ENCODE measurements around the gene PMVK.
"Not testable (repeated sequence)": the region's sequence is repeated elsewhere in the genome, so short reads cannot be mapped to it uniquely, and the experiment has no call there.

The PMVK gene

DNA sequence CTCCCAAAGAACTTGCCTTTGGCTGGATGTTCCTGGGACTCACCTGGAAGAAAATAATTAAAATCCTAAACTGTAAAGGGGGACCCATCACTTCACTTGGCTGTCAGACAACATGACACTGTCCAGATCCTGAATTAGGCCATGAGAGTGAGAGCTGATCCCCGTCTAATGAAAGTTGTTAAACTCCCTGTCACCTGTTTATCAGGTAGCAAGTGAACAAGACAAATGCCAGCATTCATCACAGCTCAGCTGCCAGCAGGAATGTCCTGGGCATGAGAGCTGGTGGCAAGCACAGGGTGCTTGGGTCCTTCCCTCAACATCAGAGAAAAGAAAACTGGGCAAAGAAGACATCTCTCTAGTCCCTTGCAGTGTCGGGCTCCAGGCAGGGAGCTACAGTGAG, 23.8 kb downstream of the PMVK start:
- DNase-seq (ENCODE audit: low read depth) = no peak

DNA sequence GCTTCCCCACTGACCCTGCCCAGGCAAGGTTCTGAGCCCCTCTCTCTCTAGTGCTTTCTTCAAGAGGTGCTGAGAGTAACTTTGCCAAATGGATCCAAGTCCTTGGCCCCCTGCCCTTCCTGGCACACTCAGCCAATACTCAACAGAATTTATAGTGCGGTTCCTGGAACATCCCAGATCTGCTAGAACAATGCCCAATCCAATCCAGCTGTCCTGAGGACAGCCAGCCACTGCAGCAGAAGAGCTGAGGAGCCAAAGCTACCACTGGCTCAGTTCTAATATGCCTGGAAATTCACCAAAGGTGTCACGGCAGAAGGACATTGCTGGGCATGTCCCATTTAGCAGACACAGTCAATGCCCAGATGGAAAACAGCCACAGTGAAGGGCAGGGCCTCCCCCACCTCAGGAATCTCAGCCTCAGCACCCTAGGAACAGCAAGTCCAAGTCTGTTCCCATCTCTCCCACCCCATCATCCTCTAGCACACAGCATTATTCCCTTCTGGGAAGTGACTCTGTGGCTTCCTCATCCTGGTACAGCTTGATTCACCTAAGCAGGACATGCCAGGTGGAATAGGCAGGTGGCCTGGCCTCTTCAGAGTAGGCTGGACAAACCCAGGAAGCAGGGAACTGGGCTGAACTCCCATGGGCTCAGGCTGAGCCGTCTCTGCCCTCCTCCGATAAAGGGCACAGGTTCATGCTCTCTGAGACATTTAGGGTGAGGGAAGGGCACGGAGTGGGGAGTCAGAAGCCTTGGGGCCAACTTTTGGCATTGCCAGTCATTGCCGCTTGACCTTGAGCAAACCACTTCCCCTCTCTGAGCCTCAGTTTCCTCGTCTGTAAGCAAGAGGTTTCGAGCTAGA, 24.6 kb downstream of the PMVK start:
- no peak for DNase-seq (ENCODE audit: low read depth)

DNA sequence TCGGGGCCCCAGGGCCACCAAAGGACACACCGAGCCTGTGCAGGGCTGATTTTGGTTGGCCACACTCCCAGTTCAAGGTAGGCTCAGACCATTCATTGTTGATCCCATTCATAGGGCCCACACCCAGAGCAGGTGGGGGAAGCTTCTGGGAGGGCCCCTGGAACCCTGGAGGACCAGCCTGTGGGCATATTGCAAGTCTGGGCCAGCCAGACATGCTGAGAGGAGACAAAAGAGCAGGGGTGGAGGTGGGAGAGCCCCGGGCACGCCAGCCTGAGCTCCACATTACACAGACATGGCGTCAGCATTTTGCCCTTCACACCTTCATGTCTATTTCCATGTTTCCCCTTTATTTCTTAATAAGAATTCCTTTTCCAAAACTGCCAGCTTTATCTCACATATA, 25.7 kb downstream of the PMVK start:
- no peak for DNase-seq (ENCODE audit: low read depth)

DNA sequence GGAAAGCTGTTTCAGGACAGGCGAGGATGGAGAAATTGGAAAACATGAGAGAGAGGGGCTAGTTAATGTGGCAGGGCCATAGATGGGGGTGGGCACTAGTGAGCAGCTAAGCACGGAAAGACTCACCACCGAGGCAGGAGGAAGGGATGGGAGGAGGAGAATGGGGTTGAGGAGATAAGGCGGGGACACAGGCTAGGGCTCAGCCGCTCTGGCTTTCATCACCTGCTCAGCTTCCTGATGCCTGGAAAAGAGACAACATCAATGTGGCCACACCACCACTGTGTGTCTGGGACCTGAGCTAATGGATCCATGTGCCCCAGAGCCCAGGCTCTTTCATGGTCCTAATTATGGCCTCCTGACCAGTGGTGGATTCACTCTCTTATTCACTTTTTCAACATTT, 27.6 kb downstream of the PMVK start:
- no peak for DNase-seq (ENCODE audit: low read depth)

DNA sequence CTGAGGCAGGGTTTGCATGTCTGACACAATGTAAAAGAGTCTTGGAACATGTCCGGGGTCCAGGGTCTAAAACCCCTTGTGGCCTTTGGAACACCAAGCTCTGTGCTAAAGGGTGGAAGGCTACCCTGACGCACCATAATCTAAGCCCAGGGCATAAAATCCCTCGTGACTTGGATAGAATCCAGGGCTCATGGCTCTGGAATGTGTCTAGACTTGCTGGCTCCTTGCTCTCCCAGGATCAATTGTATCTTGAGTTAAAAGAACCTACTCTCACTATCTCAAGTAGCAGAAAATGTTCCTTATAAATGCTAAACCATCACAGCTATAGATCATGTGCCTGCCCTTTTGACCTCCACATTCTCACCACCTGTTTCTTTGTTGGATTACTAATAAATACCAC, 28.4 kb downstream of the PMVK start:
- DNase-seq (ENCODE audit: low read depth) = not testable (repeated sequence)

DNA sequence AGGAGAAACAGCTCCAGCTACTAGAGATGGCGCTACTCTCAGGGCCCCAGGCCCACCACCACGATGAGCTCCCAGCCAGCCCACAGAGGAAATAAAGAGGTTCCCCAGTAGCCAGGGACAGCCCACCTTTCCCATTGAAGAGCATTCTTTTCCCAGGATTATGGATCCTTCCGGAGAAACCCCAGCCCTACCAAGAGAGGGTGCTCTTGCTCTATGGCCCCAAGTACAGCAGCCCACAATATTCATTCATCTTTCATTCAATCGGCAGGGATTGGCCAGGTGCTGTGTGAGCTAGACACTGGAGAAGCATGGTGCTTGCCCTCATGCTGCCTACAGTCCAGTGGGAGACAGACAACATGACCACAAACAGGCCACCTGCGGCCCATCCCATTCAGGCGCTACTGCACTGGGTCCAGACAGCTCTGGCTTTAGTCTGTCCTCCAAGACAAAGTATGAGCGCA, 29.9 kb downstream of the PMVK start:
- no peak for DNase-seq (ENCODE audit: low read depth)

DNA sequence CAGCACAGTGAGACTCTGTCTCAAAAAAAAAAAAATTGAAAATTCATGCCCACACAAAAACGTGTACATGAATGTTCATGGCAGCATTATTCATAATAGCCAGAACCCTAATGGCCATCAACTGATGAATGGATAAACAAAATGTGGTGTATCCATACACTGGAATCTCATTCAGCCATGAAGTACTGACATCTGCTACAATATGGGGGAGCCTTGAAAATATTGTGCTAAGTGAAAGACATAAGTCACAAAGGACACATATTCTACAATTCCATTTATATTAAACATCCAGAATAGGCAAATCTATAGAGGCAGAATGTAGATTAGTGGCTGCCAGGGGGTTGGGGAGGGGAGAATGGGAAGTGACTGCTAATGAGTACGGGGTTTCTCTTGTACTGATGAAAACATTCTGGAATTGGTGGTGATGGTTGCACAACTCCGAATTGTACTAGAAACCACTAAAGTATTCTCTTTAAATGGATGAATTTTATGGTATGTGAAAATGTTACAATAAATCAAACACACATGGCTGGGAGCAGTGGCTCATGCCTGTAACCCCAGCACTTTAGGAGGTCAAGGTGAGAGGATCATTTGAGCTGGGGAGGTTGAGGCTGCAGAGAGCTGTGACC, 33.5 kb downstream of the PMVK start:
- no peak for DNase-seq (ENCODE audit: low read depth)

DNA sequence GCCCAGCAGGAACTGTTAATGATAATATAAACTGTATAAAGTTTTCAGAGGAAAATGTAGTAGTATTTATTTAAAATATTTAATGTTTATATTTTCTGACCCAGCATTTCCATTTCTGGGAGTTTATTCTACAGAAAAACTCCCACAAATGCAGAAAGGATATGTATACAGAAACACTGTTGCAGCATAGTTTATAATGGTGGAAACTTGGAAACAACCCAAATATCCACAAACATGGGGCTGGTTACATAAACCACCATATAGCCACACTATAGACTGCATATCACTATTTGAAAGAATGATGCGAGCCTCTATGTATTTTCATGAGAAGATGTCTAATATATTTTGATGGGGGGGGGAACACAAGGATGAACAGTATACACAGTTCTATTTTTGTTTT, 34.9 kb downstream of the PMVK start:
- DNase-seq (ENCODE audit: low read depth) = no peak

DNA sequence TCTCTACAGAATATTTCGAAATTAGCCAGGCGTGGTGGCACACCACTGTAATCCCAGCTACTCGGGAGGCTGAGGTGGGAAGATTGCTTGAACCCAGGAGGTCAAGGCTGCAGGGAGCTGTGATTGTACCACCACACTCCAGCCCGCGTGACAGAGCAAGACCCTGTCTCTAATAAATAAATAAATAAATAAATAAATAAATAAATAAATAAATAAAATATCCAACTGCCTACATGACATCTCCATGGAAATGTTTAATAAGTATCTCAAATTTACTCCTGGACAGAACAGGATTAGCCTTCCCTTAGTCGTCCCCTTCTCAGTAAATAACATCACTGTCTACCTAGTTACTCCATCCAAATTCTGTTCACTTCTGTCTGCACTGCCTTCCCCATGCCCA, 37.5 kb downstream of the PMVK start:
- DNase-seq (ENCODE audit: low read depth) = no peak

DNA sequence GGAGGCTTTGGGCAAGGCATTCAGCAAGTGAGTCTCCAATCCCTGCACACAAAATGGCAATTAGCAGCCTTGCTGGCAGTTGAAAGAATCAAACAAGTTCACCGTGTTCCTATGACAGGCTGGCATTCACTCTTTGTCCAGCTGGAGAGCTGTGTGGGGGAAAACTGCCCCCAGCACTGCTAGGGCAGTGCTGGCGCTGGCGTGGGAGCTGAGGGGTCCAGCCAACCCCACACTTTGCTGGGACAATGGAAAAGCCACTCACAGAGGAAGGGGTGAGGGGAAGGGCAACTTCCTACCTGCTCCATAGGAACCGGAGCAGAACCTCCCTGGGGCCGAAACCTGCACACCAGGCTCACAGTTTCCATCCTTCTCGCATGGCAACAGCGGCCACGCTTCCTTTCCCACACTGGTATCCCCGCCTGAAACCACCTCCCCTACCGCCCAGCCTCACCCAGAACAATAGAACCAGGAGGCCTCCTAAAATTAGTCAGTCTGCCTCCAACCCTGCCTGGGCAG, 39.7 kb downstream of the PMVK start:
- no peak for DNase-seq (ENCODE audit: low read depth)

DNA sequence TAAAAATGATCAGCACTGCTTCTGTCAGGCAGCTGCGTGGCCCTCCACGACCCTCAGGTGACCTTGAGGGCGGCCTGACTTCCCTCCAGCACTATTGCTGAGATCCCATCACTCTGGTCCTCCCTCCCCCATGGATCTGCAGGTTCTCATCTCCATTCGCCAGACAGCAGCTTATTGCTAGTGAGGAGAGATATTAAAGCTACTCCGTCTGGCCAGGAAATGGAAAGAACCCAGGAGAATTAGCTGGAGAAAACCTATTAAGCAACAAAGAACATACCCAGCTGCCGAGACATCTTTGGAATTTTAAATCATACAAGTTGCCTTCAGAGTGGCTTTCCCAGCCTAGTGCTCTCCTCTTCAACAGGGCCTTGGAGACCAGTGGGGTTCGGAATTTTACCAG, 40.7 kb downstream of the PMVK start:
- no peak for DNase-seq (ENCODE audit: low read depth)

DNA sequence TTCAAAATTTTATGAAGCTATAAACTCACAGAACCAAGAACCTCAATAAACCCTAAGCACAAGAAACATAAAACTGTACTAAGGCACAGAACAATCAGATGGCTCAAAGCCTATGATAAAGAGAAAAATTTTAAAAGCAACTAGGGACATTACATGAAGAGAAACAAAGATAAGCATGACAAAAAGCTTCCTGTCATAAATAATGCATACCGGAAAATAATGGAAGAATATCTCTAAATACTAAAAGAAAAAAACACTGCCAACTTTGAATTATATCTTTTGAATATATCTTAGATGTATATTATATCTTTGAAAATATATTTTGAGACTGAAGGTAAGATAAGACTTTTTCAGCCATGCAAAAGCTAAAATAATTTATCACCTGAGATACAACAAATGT, 45.1 kb downstream of the PMVK start:
- DNase-seq (ENCODE audit: low read depth) = no peak

DNA sequence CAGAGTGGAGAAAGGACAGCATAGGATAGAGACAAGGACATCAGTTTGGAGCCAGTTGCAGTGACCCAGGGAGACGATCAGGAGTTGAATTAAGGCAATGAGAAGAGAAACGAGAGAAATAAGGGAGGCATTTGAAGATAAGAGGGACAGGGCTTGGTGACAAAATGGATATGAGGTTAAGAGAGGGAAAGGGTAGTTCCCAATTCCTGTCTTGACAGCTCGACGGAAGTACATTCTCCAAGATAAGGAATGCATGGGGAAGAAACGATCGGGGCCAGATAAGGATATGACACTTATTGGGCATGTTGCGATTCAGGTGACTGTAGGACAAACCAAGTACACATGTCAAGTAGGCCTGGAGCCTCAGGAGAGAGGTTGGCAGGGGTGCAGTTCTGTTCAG, 47.8 kb downstream of the PMVK start:
- DNase-seq (ENCODE audit: low read depth) = no peak

DNA sequence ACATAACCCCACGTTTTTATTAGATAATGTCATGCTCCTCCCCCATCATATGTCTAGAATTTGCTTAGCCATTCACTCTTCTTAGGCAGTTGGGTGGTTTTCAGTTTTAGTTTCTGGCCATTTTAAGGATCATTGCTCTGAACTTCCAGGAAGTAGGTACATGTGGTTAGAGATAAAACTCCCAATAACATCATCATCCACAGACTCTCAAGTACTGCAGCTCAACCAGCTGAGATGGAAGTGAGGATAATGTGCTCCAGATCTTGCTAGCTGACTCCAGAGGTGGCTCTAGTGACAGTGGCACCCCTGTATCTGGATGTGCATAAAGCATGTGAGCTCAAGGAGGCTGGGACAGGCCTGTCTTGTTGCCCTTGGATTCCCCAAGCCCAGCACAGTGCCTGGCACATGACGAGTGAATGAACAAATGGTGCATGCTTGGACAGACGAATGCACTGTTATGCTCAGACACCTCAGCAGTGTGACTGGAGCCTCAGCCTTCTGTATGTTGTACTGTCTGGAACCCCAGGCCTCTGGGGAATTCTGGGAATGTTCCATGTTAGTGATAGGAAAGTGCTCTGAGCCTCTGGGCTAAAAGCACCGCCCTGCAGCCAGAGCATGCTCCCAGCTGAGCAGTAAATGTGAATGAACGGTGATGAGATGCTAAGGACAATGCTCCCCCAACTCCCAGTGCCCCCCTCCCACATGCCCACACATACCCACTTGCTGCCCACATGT, 50.1 kb downstream of the PMVK start:
- DNase-seq (ENCODE audit: low read depth) = no peak

DNA sequence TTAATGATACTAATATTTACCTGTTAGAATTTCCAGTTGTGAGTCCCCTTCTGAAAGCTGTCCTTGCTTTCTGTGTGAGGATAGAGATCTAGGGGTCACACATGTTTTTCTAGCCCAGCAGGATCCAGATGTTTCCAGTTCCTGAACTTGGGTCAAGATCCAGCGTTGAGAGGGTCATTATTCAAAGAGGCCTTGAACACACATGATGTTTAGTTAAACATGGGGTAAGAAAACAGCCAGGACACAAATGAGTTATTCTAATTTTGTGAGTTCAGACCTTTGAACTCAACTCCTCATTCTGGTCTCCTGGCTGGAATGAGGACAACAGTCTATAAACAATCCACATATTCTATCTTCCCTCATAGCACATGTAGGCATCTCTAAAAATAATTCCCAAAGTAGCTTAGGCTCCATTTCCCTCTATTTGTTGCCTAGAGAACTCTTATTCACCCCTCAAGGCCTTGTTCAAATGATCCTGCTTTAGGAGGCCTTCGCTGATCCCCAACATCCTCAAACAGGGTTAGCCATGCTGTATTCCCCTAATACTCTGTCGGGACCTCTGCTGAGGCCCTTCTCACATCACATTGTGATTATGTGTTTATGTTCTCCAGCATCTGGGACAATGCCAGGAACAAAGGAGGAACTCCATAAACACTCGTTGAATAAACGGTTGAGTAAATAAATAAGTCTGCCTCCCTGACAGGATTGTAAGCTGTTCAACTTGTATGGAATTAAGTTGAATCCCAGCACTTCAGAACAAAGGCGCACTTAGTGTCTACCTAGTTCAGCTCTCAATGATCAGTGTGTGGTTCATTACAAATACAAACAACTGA, 51.4 kb downstream of the PMVK start:
- DNase-seq (ENCODE audit: low read depth) = no peak

DNA sequence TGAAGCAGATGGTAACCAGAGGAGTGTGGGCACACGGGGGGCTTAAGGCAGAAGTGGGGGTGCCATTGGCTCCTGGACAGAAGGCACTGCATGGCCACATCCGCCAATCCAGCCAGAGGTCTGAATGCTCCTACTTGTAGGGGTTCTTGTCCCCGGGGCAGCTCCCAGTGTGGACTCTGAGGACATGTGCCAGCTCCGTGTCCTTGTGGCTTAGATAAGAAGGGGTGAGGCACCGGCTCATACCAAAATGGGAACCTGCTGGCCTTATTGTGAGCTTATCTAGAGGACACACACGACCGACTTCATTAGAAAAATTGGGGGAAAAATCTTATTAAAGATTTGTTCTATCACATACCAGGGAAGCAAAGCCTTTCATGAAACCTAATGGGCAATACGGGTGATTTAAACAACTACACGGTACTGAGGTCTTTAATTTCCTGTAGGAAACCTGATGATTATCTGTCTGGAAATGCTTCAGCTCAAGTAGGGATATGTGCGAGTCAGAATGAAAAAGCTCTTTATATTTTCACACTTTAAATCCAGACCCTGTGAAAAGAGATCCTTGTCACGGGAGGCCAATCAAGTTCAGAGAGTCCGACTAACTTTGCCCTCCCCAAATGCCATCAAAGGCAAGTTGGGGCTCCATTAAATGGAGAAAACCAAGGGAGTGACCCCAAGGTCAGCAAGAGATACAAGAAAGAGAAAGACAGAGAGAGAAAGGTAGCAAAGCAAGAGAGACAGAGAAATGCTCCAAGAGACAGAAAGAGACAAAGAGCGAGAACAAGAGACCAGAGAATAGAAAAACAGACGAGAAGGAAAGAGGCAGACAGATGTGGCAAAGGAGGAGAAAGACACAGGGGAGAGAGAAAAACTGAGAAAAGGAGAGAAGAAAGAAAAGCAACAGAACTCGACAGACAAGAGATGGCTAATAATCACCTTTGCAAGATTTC, 52.3 kb downstream of the PMVK start:
- no peak for DNase-seq (ENCODE audit: low read depth)

DNA sequence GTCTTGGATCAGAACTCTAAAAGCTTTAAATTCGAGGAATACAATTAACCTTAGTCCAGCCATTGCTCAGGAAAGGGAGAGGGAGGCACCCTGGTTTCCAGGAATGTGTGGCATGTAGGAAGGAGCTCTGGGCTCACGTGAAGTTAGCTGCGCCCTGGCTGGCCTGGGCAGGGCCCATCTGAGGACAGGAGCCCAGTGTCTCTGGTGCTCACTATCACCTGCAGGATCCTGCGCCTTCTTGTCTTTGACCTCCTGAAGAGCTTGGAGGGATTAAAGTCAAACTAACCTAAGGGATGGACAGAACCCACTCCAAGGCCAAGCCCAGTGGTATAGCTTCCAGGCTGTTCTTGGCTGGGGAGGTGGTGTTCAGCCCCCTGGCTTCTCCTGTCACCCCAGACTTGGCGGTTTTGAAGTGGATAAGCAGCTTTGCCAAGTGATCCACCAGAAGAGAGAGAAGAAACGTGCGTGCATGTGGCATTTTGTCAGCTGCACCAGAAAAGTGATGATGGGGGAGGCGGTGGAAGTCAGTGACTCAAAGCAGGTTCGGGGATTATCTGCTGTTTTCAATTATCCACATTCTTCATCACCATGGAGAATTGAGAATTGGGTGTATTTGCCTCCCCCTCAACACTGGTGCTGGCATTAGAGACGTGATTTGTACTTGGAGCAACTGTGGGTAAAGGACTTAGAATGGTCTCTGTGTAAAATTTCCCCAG, 54.5 kb downstream of the PMVK start:
- no peak for DNase-seq (ENCODE audit: low read depth)

DNA sequence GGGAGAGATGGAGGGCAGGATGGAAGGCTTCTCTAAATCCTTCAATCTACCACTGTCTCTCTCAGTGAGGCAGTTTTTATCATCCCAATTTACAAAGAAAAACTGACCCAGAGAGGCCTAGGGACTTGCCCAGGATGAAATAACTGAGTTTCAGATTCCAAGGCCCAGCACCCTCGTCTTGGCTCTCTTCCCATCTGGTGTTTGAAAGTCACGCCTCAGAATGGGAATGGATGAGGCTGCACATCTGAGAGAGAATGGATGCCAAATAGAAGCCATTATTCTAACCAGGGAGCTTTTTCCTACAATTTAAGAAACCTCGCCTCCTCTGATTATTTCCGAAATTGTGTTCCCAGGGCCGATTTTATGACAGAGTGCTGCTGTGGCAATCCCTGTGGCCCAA, 55.8 kb downstream of the PMVK start:
- no peak for DNase-seq (ENCODE audit: low read depth)

DNA sequence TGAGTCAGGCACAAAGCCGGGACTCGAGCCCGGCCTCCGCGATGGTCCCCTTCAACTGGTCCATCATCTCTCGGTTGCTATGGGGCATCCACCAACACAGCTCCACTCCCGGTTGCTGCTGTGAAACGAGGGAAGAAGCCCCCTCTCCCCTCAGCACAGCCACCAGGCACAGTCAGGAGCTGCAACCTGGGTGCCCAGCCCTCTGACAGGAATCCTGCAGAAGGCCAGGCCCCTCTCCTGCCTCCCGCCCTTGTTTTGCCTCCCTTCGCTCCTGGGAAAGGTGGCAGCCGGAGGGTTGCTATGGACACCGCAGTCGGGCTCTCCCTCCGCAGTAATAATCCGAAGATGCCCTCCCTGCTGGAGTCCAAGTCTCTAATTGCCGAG, 57.5 kb downstream of the PMVK start:
- DNase-seq (ENCODE audit: low read depth) = no peak

DNA sequence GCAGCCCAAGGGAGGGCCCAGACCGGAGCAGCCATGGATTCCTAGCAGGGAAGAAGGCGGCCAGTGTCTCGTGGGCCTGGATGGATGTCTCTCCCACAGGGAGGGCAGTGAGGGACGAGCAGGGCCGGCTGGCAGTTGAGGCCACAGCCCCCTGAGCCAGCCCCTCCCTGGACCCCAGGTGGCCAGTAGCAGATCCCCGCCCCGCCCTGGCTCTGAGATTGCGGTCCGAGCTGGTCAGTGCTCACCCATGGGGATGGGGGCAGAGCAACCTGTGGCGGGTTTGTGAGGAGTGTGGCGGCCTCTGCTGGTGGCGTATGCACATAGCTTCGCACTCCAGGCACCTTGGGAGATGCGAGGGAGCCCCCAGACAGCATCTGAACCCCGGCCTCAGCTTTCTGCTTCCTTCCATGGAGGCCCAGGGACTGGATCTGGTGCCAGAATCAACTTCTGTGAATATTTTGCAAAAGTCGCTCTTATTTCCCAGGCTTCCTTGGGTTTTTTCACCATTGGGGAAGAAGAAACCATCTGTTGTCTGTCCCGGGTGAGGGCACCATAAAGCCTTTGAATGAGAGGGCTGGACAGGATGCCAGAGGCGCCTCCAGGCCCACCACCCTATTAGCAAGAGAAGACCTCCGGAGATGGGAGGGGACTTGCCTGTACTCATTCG, 58.0 kb downstream of the PMVK start:
- DNase-seq (ENCODE audit: low read depth) = peak; percentile 66
